C4-2B (cell line): ENCODE data around the gene KRTAP3-3.

Experiments used
- ZFX ChIP-seq: fragments of 450-650 bp; IDR thresholded peaks from 2 replicates; pipeline ENCODE4 v1.6.1; 2017
- TF ChIP-seq, protein P1 (sequence below): fragments of 450-650 bp; conservative IDR thresholded peaks from 2 replicates; pipeline ENCODE4 v1.5.1; 2017; ENCODE audit warnings: mild to moderate bottlenecking

DNA sequence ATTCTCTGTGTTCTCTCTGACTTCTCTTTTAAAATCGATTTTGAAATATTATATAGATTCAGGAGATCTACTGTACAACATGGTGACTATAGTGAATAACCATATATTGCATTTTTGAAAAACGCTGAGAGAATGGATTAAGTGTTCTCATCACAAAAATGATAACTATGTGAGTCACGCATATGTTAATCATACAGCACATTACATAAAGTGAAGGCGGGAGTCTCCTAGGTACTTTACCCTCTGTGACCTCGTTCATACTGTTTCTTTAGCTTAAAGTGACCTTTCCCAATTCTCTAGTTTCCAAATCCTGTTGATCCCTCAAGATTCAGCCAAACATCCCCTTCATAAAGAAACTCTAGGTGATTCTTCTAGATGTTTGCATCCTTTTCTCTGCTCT lies 8.8 kb upstream of the KRTAP3-3 start:
- TF ChIP-seq, protein P1, sequence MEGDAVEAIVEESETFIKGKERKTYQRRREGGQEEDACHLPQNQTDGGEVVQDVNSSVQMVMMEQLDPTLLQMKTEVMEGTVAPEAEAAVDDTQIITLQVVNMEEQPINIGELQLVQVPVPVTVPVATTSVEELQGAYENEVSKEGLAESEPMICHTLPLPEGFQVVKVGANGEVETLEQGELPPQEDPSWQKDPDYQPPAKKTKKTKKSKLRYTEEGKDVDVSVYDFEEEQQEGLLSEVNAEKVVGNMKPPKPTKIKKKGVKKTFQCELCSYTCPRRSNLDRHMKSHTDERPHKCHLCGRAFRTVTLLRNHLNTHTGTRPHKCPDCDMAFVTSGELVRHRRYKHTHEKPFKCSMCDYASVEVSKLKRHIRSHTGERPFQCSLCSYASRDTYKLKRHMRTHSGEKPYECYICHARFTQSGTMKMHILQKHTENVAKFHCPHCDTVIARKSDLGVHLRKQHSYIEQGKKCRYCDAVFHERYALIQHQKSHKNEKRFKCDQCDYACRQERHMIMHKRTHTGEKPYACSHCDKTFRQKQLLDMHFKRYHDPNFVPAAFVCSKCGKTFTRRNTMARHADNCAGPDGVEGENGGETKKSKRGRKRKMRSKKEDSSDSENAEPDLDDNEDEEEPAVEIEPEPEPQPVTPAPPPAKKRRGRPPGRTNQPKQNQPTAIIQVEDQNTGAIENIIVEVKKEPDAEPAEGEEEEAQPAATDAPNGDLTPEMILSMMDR, result no peak
- no peak for TF ChIP-seq ZFX
